Kidney (tissue), 14 donors: ENCODE data around the gene FAM43A. TPM values are rescaled to one million over a fixed set of nuclear protein-coding genes. Genes with fewer than 3 reads are reported as not detected.

Experiments used
- DNase-seq, 5 donors: peaks; one replicate each; pipeline ENCODE4 v3.0.0-alpha.2; 2013 to 2020
- FAIRE-seq: peaks from 2 replicates; lab custom pipeline; 2012; peaks lifted over from hg19 to GRCh38; lab: Jason Lieb, UNC
- H3K27ac ChIP-seq, 2 donors: one replicate each; pipeline ENCODE4 v1.7.0; 2013; ENCODE audit warnings: low read depth in 2 of 2, low read length in 2 of 2, inconsistent platforms in 1 of 2
- H3K27me3 ChIP-seq: one replicate; pipeline ENCODE4 v1.7.1; 2013; ENCODE audit warnings: low read length, inconsistent platforms; ENCODE audit not compliant: control insufficient read depth, insufficient read depth
- H3K36me3 ChIP-seq, 3 donors: one replicate each; pipeline versions ENCODE4 v1.7.0 to v1.7.1; 2013; ENCODE audit warnings: low read length in 3 of 3, control low read depth in 1 of 3, inconsistent platforms in 1 of 3; ENCODE audit not compliant: insufficient read depth in 3 of 3, control insufficient read depth in 2 of 3
- H3K4me1 ChIP-seq, 3 donors: one replicate each; pipeline versions ENCODE4 v1.7.0 to v1.7.1; 2013; ENCODE audit warnings: low read length in 3 of 3, inconsistent platforms in 1 of 3, low read depth in 1 of 3; ENCODE audit not compliant: control insufficient read depth in 2 of 3, insufficient read depth in 2 of 3
- H3K4me3 ChIP-seq, 3 donors: one replicate each; pipeline versions ENCODE4 v1.7.0 to v1.8.1; 2013; ENCODE audit warnings: low read length in 3 of 3, control low read depth in 1 of 3, inconsistent platforms in 1 of 3
- H3K9ac ChIP-seq, 3 donors: one replicate each; pipeline versions ENCODE4 v1.7.0 to v1.7.1; 2013; ENCODE audit warnings: low read length in 3 of 3, control low read depth in 1 of 3, inconsistent platforms in 1 of 3
- H3K9me3 ChIP-seq, 3 donors: one replicate each; pipeline versions ENCODE4 v1.7.0 to v1.7.1; 2013; ENCODE audit warnings: low read length in 3 of 3, control low read depth in 1 of 3, inconsistent platforms in 1 of 3; ENCODE audit not compliant: control insufficient read depth in 2 of 3, insufficient read depth in 1 of 3
- intact Hi-C: fragments of 100-400 bp; cut with DNase I; formaldehyde crosslinking; loops from one replicate; pipeline ENCODE4 v1.11.1; 2022
- polyA plus RNA-seq: library from polyadenylated mRNA; stranded (reverse); fragments of 350-450 nt; fragmentation: Illumina TruSeq; extraction: RNeasy Lipid Tissue Mini Kit (QIAGEN cat#74804); gene quantifications from one replicate; pipeline ENCODE4 v1.2.3, GENCODE V29; 2014; ENCODE audit warnings: low read depth, low replicate concordance; ENCODE audit not compliant: insufficient read depth
- total RNA-seq: library from RNA; stranded (reverse); fragmentation: NEBNext Ultra II Directional; extraction: Animal tissue kit (Norgen Biotek cat#: 25700); gene quantifications from one replicate; pipeline ENCODE4 v1.2.1, GENCODE V29; 2021
- TF ChIP-seq, protein P1 (sequence below): IDR thresholded peaks from 3 replicates; pipeline ENCODE4 v1.5.1; 2012; ENCODE audit warnings: mild to moderate bottlenecking, moderate library complexity, borderline replicate concordance; ENCODE audit not compliant: insufficient read depth; ENCODE audit errors: extremely low read depth
- donor health status: control.
- donor health status: control.
- donor health status: control.
- donor health status: control.
- donor health status: control.
- donor health status: DM: yes; HTN: yes; CAD: no.
- donor health status: Normal renal cell carcinoma (clear cell type).

FAM43A gene
- total and polyA plus RNA-seq, 2 donors from 2014 or later = 5.0 to 11.4 TPM

DNA sequence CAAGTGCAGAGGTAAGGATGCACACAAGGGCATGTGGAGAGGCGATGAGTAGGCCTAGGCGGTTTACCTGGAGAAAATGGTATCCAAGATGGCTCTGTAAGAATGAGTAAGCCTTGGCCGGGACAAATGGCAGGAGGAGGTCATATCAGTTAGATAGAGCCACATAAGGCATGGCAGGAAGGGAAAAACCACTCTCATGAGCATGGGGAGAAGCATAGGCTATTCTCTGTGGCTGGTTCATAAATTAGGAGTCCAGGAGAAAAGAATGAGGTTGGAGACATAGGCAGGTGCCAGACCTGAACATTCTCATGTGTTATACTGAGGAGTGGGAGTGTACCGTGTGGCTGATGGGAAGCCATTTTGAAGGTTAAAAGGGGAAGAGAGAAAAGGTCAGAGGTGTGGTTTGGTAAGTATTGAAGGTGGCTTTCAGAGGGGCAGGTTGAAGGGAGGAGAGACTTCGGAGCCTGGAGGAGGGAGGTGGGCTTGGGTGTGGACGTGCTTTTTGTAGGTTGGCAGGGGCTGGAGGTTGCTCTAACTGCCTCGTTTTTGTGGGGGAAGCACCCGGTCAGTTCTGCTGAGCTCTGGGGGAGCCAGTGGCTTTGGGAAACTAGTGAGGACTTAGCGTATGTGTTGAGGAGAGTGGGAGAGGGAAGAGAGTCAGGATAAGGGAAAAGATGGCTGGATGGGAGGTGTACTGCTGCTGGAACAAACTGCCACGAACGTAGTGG is 4.6 kb upstream of the FAM43A start:
- no peak overlapping the region for H3K4me3 ChIP-seq
- no peak overlapping the region for H3K9ac ChIP-seq
- FAIRE-seq = no peak
- no peak overlapping the region for H3K27ac ChIP-seq
- H3K27me3 ChIP-seq = no peaks in the 10 kb centered on the region
- H3K9me3 ChIP-seq = no peaks in the 10 kb centered on the region
- no peak for DNase-seq
- TF ChIP-seq, protein P1, sequence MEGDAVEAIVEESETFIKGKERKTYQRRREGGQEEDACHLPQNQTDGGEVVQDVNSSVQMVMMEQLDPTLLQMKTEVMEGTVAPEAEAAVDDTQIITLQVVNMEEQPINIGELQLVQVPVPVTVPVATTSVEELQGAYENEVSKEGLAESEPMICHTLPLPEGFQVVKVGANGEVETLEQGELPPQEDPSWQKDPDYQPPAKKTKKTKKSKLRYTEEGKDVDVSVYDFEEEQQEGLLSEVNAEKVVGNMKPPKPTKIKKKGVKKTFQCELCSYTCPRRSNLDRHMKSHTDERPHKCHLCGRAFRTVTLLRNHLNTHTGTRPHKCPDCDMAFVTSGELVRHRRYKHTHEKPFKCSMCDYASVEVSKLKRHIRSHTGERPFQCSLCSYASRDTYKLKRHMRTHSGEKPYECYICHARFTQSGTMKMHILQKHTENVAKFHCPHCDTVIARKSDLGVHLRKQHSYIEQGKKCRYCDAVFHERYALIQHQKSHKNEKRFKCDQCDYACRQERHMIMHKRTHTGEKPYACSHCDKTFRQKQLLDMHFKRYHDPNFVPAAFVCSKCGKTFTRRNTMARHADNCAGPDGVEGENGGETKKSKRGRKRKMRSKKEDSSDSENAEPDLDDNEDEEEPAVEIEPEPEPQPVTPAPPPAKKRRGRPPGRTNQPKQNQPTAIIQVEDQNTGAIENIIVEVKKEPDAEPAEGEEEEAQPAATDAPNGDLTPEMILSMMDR = no peak
- H3K4me1 ChIP-seq = peaks cover 0 to 7% (median 0%) of the 10 kb centered on the region in 3 donors
- intact Hi-C loops = loop anchor here (10.0 kb wide), 1 partner anchor 424 kb away; no protein-coding TSS in a partner anchor
- H3K36me3 ChIP-seq = no peaks in the 10 kb centered on the region

DNA sequence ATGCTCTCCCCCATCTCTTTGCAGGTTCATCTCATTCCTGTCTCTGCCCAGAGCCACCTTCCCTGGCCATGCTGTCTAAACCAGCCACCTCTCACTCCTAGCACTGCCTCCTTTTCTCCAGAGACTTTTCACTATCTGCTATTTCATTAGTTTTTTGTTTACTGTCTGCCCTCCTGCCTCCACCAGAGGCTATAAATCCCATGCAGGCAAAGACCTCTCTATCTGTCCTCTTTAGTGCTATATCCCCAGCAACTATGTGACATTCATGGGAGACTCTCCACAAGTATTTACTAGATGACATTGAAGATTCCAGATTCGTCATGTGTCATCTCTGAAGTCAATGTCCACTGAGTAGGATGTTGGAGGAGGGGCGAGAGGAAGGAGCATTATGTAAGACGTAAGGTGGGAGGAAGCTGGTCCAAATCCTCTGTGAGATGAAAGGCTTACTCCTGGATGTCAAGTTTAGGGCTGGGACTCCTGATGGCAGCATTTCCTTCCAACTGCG is 3.4 kb upstream of the FAM43A start:
- intact Hi-C loops = loop anchor here (10.0 kb wide), 1 partner anchor 423 kb away; no protein-coding TSS in a partner anchor
- DNase-seq = no peak
- Histone ChIP-seq H3K27me3 (no peaks in the 10 kb centered on the region), H3K4me1 (peaks cover 0 to 15% (median 0%) of the 10 kb centered on the region in 3 donors), H3K36me3 (no peaks in the 10 kb centered on the region), H3K4me3 (peak overlapping the region in 1 of 3 donors; percentile 9), H3K9ac (no peak overlapping the region), H3K9me3 (no peaks in the 10 kb centered on the region), H3K27ac (no peak overlapping the region)
- no peak for FAIRE-seq
- TF ChIP-seq, protein P1 = no peak

- FAIRE-seq (peak; percentile 94), DNase-seq (peak; percentile 88 to 93 (median 88))
- Histone ChIP-seq H3K4me1 (peaks cover 0 to 20% (median 0%) of the 10 kb centered on the region in 3 donors), H3K4me3 (peak overlapping the region in 1 of 3 donors; percentile 9), H3K36me3 (no peaks in the 10 kb centered on the region), H3K27me3 (no peaks in the 10 kb centered on the region), H3K9ac (no peak overlapping the region), H3K9me3 (no peaks in the 10 kb centered on the region), H3K27ac (no peak overlapping the region)
- intact Hi-C loops = loop anchor here (10.0 kb wide), 1 partner anchor 422 kb away; no protein-coding TSS in a partner anchor
- TF ChIP-seq, protein P1 = peak; percentile 90
These were observed 2.9 kb upstream of the FAM43A start for GRCh38 chr3:194682694-194683310.
